GM19395 (cell line): ENCODE measurements around the gene EVX2.

Experiments used
- ATAC-seq: cut with Tn5 transposase; IDR thresholded peaks from one replicate; pipeline ENCODE4 v1.9.1; 2021; ENCODE audit warnings: mild to moderate bottlenecking, moderate library complexity; ENCODE audit not compliant: unreplicated experiment

EVX2 gene

DNA sequence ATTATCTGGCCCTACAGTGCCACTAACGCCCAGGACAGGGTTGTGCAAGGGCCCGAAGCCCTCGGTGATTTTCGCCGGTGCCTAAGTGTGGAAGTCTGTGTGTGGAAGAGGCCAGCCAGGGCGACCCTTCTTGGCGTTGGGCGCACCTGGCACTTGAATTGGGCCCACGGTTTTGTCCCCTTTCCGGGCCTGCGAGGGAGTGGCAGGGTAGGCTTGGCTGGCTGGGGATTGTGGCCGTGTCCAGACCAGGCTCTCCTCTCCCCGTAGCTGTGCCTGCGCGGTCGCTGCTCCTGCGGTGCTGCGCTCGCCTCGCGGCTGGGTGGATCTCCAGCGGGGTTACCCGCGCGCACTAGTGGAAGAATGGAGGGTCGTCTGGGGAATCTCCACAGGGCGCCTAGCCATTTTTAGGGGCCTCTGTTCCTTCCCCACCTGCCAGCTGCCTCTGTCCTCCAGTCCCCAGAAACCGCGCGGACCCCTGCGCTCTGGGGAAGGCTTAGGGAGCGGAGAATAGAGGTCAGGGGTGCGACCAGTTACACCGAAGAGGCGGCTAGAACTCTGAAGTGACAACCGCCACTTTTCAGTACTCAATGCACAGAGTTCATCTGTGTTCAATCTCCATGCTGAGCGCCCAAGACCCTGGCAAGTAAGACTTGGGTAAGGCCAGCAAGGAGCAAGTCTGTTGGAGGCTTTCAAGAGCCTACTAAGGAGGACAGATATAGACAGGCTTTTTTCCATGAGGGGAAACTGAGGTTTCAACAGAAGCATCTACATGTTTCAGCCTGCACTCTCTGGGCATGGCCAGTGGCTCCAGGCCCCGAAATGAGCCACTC is 16.0 kb downstream of the EVX2 start:
- ATAC-seq: no peak

DNA sequence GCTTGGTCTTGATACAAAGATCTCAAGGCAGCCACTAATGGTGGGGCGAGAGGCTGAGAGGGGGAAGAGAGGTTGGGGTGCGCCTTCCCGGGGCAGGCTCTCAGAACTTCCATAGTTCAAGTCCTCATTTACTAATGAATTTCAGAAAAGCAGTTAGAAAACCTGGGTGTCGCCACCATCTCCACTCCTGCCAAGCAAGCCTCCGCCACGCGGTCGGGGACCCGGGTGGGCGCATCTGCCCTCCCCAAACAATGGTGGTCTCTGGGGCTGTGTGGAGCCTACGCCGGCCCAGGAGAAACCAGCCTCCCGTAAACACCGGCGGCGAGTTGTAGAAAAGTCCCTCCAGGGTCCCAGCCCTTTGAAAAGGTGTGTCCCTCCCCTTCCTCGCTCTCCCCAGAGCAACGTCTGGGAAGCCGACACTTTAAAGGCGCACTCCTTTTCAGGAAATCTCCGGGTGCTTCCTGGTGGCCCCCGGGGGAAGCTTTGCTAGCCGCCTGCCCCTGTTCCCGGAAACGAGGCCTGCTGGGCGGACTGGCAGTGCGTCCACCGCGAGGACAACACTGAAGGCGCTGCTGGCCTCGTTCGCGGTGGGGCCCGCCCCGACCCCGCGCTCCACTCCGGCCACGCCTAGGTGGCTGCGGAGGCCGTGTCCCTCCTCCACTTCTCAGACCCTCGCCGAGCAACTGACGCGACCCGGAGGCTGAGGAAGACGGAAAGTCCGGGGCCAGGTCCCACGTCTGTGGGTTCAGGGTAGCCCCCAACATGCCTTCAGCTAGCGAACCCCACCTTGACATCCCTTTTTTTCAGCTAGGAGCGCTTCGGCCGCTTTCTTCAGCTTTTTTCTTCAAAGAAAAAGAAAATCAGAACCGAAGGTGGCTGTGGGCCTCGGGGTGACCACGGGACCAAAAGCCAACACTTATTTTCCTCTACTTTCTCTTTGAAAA is 16.8 kb downstream of the EVX2 start:
- ATAC-seq: no peak

DNA sequence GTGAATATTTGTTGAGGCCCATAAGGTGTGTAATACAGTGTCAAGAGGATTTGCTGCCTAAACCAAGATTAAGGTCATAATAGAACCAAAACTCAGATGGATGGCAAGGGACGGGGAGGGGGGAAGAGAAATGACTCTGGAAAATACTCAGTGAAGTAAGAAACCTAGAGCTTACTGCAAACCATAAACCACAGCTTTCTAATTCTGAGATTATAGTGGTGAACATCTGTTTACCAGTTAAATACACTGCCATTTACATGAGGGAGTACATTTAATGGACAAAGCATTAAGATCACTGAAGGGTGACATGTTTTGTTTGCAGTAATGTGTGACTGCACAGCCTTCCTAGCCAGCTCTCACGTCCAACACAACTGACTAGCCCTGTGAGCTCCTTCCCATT is 19.8 kb downstream of the EVX2 start:
- no peak for ATAC-seq

DNA sequence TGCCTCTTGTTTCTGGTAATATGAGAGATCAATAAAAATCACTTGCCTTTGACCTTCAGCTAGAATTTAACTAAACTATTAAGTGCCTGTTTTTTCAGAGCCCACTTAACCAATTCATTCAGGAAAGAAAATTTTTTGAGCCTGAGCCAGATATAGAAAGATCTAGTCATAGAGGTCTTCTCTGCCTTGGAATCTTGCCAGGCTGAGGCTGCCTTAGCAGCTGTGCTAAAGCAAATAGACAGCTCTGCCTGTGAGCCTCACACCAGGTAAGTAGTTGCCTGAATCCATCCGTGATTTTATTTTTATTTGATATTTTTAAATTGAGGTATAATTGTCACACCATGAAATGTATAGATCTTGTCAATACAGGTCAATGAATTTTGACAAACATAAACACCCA is 27.4 kb downstream of the EVX2 start:
- ATAC-seq: no peak

DNA sequence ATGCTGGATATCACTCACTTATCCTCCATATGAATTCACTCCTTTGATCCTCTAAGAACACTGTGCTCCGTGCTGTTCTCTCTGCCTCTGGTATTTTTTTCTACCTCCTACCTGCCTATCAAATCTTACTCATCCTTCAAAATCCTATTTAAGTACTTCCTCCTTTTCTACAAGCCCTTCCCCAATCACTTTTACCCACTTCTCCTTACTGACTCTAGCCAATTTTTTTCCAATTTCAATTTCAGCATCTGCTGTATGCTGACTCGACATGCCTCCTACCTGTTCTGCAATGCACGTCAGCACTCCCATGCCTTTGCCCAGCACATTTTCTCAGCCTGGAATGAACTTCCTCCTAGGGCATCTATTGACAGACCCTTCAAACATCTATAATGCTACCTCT is 44.4 kb downstream of the EVX2 start:
- ATAC-seq: no peak

DNA sequence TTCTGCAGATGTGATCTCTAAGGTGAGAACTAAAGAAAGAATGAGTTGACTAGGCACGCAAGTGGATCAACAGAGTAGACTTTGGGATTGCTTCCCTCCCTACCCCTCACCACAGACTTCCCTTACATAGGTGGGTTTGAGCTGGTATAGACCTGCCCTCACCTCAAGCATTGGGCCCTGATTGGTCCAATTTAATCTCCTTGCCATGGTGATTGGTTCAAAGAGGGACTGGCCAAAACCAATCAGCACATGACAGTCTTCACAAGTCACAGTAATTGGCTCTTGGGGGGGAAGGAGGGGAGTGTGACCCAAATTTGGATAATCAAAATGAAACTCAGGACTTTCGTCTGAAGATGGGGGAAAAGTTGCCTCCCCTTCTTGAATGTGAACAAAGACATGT is 45.1 kb downstream of the EVX2 start:
- ATAC-seq: no peak

DNA sequence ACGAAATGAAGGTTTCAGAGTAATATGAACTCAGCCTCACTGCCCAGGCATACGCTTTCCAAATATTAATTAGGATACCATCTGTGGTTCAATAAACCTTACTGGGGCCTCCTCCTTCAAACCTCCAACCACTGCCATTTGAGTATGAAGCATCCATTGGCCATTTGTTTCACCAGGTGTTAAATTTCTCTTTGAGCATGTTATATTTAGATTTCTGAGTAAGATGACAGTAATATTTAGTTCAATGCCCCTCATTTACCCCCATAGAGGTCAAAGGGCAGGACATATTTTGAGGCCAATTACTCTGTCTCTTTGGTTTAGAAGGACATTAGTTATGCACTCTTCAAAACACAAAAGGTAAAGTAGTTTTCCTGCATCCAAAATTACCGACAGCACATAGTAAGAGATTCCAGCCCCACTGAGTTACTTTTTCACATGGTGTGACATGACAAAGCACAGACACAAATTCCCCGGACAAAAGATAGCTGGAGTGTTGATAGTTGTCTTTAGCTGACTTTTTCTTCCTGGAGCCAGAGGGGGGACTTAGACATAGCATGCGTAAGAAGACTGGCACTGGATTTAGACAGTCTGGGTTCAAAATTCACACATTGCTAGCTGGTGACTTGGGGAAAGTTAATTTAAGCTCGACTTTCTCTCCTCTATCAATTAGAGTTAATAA is 48.6 kb downstream of the EVX2 start:
- no peak for ATAC-seq

DNA sequence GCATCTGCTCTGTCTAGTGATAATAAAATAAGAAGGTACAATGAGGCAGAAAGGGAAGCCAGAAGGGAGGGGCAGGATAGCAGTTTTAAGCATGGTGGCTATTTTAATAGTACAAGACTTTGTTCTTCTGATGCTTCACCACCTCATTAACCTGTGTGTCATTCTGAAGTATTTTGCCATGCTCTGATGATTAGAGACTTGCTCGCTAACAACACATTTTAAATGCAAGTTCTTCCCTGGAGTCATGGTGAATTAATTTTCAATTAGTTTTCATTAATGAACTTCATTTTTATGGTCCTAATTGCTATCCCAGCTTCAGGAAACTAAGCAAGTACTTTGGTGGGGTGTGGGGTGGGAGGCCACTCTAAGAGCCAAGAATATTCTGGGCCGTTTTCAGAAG is 56.0 kb downstream of the EVX2 start:
- no peak for ATAC-seq
